GM12875 (cell line): ENCODE measurements around the gene AHCYL2.

ENCODE experiments used
- H3K4me3 ChIP-seq: one replicate; pipeline ENCODE4 v1.5.1; 2011; ENCODE audit warnings: low read depth, low read length, control low read depth
- TF ChIP-seq, protein P1 (sequence below): IDR thresholded peaks from 2 replicates; pipeline ENCODE4 v1.5.1; 2011; ENCODE audit warnings: low read depth, mild to moderate bottlenecking, control low read depth, inconsistent platforms, low read length, moderate library complexity, borderline replicate concordance; ENCODE audit not compliant: insufficient read depth

AHCYL2 gene

DNA sequence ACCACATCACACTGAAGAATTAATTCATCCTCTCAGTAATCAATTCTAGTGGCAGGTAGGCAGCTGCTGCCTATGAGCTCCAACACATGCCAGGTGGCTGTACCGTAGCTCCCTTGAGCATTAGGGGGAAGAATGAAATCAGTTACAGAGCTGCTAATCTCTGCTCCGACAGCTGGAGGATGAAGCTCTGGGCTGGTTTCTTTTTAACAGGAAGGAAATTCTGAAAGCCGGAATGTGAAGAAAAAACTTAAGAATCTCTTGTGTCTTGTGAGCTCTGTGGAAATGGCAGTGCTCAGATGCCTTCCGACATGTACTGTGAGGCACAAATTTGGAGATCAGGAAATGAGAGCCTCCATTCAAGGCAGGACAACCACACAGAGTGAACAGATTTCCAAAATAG lies 2.8 kb upstream of the AHCYL2 start:
- TF ChIP-seq, protein P1, sequence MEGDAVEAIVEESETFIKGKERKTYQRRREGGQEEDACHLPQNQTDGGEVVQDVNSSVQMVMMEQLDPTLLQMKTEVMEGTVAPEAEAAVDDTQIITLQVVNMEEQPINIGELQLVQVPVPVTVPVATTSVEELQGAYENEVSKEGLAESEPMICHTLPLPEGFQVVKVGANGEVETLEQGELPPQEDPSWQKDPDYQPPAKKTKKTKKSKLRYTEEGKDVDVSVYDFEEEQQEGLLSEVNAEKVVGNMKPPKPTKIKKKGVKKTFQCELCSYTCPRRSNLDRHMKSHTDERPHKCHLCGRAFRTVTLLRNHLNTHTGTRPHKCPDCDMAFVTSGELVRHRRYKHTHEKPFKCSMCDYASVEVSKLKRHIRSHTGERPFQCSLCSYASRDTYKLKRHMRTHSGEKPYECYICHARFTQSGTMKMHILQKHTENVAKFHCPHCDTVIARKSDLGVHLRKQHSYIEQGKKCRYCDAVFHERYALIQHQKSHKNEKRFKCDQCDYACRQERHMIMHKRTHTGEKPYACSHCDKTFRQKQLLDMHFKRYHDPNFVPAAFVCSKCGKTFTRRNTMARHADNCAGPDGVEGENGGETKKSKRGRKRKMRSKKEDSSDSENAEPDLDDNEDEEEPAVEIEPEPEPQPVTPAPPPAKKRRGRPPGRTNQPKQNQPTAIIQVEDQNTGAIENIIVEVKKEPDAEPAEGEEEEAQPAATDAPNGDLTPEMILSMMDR = no peak

DNA sequence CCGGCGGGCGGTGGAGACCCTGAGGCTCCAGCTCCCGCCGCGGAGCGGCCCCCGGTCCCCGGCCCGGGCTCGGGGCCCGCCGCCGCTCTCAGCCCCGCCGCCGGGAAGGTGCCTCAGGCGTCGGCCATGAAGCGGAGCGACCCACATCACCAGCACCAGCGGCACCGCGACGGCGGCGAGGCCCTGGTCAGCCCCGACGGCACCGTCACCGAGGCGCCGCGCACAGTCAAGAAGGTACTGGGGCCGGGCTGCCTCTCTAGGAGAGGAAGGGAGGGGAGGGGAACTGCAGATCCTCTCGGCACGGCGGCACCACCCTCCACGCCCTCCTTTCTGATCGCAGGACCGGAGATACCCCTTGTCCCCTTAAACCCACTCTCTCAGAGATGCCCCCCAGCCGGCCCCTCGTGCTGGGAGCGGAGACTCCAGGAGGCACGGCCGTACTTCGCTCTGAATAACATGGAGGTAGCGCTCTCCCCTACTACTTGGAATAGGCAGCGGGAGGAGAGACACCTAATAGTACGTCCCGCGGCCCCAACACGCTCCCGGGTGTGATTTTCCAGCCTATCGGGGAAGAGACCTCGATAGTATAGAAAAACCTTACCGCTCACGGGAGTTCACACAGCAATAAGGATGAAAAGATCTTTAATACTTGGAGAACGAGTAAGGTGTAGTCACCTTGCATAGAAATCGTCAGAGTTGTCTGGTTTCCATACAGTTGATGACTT lies 538 bp downstream of the AHCYL2 start:
- peak overlapping the region; percentile 91 for H3K4me3 ChIP-seq
- TF ChIP-seq, protein P1 = no peak

More for the DNA sequence above, 2.8 kb upstream of the AHCYL2 start:
- no peak overlapping the region for H3K4me3 ChIP-seq

DNA sequence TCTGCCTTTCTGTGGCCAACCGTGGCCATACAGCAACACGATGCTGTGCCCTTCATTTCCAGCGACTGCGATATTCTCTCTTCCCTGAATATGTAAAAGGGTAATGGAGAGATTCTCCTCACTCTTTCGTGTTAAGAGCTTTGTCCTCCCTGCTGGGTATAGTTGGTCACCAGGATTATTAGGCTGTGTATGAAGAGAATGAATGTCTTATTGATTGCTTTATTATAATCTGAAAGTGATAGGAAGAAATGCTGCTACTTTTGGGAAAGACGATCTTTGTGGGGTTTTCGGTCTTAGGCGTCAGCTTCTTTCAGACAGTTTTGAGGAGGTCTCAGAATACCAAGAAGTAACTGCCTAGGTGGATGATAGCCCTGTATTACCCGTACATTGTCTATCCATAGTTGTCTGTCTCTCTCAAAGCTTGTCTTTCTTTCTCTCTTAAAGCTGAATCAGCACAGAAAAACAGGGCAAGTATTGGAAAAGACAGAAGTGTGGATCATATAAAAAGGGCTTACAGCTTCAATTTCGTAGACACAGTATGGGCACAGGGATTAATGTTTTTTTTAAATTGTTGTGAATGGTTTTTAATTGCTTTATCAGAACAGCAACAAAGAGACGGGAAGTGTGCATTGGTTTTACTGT lies 1.2 kb downstream of the AHCYL2 start:
- TF ChIP-seq, protein P1 = no peak
- H3K4me3 ChIP-seq = peak overlapping the region; percentile 91

DNA sequence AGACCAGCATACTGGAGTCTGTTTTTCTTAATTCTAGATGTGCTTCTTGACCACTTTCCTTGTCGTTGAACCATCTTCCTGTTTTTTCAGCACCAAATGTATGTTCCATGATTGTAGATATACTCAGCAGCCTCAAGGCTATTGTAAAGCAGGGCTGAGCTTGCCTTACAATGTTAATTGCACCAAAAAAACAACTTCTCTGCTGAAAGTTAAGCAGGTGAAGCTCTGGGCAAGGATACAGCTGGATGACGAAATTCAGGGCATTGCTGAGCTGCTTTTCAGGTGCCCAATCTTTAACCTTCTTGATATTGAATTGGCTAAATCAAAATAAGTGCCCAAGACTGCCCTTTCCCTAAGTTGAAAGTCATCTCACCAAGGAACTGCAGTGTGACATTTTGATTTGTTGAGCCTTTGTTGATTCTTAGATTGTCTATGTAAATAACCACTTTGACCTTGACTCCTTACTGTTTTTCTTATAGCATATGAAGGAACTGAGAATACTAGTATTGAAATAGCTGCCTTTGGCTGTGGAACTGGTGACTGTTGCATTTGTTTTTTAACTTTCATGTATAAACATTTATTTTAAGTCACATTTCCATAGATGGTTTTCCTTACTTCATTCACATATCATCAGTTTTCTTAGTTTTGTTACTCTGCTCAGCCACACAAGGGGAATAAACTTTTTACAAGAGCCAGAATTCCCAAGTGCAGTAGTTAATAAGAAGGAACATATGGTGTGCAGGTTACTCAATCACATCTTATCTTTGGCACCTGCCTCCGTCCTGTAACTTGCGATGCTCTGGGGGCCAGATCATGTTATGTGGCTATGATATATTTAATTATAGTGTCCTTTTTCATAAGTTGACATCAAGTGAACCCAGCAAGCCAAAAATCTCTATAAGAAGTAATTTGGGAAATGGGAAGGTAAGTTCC lies 3.1 kb downstream of the AHCYL2 start:
- TF ChIP-seq, protein P1 = no peak
- no peak overlapping the region for H3K4me3 ChIP-seq

DNA sequence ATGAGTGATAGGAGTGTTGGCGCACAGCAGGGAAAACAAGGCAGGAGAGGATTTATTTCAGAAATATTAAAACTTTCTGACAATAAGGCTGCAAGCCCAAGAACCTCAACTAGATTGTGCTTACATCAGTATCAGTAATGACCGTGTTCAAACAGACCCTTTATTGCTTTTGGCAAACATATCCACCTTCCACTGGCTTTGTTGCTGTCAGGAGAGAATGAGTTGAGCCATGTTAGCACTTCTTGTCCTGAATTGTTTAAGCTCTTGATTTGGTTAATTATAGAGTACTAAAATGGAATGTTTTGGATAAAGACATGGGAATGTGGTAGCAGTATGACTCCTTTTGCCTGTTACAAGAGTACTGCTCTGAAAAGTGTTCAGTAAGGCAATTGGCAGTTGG lies 3.8 kb downstream of the AHCYL2 start:
- no peak overlapping the region for H3K4me3 ChIP-seq
- TF ChIP-seq, protein P1 = no peak

DNA sequence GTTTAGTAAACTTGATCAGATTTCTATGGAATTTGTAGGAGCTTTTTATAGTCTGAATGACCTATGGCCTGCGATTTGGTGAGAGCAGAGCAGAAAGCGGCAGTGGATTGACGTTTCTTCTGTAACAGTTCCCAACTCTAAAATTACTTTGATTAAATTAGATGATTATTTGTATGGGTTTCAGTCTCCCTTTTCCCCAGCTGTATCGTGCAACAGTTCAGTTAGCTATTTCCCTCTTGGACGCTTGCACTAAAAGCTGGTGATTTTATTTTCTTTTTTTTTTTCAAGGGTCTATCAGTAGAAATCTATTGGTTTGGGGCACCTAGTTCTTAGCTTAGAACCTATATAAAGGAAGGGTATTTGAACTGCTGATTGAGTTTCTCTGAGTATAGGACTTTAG lies 6.8 kb downstream of the AHCYL2 start:
- TF ChIP-seq, protein P1 = no peak
- no peak overlapping the region for H3K4me3 ChIP-seq
